ENCODE measurements around the gene ARHGAP29.
"Not testable (repeated sequence)": the region's sequence is repeated elsewhere in the genome, so short reads cannot be mapped to it uniquely, and the experiment has no call there.

Gene ARHGAP29

GRCh38 chr1:94180650-94181049 lies 56.7 kb downstream of the ARHGAP29 start:
- DNase-seq (ENCODE audit: low read depth) = no peak

GRCh38 chr1:94178901-94179300 lies 58.5 kb downstream of the ARHGAP29 start:
- DNase-seq (ENCODE audit: low read depth) = no peak

DNA sequence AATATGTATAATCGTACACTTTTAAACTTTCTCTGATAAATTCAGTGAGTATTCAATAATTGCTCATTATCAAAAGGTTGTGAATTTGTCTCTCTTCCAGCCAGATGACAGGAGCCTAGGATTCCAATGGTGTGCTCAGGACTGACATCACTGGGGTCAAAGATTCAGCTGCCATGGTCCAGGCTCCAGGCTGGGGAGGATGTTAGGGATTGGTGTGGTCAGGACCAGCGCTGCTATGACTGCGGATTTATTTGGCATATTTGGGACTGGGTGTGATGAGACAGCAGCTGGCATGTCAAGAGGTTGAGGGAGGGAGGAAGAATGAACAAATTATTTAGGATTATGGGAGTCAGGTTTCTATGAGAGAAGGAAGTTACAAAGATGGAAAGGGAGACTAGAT lies 68.3 kb downstream of the ARHGAP29 start:
- DNase-seq (ENCODE audit: low read depth) = no peak

GRCh38 chr1:94165843-94166242 lies 71.5 kb downstream of the ARHGAP29 start:
- no peak for DNase-seq (ENCODE audit: low read depth)

DNA sequence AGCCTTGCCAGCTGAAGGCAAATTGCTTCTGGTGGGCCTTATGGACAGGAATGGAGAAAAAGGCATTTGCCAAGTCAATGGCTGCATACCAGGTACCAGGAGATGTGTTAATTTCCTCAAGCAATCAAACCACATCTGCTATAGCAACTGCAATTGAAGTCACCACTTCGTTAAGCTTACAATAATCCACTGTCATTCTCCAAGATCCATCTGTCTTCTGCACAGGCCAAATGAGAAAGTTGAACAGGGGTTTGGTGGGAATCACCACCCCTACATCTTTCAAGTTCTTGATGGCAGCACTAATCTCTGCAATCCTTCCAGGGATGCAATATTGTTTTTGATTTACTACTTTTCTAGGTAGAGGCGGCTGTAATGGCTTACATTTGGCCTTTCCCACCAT lies 72.5 kb downstream of the ARHGAP29 start:
- DNase-seq (ENCODE audit: low read depth) = not testable (repeated sequence)

- DNase-seq (ENCODE audit: low read depth) = not testable (repeated sequence)
These were observed 73.3 kb downstream of the ARHGAP29 start for GRCh38 chr1:94164121-94164520.

DNA sequence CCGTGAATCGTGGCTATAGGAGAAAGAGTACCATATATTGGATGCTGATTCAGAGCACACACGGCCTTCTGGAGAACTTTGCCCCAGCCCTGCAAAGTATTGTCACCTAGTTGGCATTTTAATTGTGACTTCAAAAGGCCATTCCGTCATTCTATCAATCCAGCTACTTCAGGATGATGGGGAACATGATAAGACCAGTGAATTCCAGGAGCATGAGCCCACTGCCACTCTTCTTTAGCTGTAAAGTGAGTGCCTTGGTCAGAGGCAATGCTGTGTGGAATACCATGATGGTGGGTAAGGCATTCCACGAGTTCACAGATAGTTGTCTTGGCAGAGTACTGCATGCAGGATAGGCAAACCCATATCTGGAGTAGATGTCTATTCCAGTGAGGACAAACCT lies 74.1 kb downstream of the ARHGAP29 start:
- not testable (repeated sequence) for DNase-seq (ENCODE audit: low read depth)

GRCh38 chr1:94160811-94161210 lies 76.6 kb downstream of the ARHGAP29 start:
- DNase-seq (ENCODE audit: low read depth) = peak; percentile 21

DNA sequence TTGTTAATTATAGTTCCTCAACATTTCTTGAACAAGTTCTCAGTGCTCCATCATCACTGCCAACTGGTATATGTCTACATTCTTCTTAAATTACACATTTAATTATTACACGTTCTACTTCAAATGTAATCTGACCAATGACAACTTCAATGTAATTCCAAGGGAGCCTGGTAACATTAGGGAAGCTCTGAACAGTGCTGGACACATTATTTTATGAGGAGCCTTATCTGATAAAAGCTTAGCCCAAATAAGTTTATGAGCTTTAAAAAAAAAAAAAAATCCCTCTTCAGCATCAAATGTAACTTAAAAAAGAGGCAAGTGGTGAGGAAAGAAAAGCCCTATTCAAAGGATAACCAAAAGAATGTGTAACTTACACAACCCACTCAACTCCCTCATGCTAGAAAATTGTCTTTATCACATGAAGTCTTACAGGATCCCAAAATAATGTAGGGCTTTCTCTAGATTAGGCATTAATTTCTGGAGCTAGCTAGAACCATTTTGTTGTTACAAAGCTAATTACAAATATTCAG lies 81.2 kb downstream of the ARHGAP29 start:
- DNase-seq (ENCODE audit: low read depth) = no peak

GRCh38 chr1:94154989-94155388 lies 82.4 kb downstream of the ARHGAP29 start:
- DNase-seq (ENCODE audit: low read depth) = no peak

DNA sequence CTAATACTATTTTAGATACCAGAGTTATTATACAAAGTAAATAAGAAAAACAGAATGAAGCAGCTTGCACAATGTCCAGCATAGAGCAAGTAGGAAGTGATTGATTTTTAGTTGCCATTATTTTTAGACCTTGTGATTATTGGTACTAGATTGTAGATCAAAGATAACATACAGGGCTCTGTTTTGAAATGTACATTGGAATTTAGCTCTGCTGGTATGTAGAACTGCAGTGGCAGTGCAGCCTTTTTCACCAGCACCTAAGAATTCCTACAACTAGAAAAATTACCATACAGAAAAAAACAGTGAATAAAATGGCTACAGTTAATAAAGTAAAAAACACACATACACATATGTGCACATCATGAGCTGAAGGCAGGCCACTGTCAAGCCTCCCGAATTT lies 84.3 kb downstream of the ARHGAP29 start:
- no peak for DNase-seq (ENCODE audit: low read depth)

GRCh38 chr1:94149166-94149565 lies 88.2 kb downstream of the ARHGAP29 start:
- not testable (repeated sequence) for DNase-seq (ENCODE audit: low read depth)

- DNase-seq (ENCODE audit: low read depth) = no peak
These were observed 91.1 kb downstream of the ARHGAP29 start for GRCh38 chr1:94146273-94146672.

DNA sequence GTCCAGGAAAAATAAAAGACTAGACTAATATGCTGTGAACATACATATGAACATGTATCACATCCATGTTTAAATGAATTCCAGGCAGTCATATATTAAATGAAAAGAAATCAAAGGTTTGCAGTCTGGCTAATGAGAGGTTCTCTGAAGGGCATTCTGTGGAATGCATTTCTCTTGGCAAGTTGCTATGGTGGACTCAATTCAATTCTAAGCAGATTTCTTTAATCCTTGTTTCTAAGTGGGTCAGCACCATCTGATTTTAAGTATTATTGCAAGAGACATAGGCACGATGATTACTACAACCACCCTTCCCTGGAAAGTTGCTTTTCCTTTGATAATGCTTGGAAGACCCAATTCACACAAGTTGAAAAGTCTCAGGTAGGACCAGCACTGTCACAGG lies 92.5 kb downstream of the ARHGAP29 start:
- DNase-seq (ENCODE audit: low read depth) = no peak

DNA sequence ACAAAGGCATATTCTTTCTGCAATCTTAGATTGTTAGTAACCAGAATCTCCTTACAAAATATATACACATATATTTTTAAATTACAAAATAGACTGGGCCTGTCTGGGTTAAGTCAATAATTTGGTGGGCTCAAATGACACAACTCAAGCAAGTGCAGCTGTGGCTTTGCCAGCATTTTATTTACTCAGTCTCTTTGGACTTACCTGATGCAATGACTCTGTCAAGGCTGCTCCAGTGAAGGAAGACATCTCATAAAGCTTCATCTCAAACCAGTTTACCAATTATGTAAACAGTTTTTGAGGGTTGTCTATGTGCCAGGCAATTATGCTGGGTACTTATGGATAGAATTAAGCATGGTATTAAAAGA lies 93.6 kb downstream of the ARHGAP29 start:
- DNase-seq (ENCODE audit: low read depth) = no peak

DNA sequence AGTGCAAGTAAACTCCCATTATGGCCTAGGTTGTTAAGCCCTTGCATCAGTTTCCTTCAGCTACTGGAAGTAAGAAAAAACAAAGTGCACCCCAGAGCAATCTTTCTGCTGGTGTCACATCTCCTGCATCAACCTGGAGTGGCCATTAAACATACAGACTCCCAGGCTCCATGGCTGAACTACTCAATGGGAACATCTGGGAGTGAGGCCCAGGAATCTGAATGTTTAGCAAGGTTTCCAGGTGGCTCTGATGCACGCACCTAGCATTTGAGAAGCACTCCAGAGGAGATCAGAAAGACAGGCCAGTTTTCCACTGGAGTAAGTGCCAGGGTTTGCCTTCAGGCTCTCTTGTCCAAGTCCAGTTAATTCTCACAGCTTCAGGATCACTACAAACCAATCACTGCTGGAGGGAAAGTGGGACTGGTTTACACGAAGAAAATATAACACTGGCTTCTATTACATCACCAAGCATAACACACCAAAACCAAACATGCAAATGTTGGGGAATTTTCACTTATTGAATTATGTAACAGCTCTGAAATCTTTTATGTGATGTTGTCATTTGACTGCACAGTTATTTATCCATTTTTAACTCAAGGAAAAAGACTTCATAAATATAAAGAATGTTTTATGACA lies 94.1 kb downstream of the ARHGAP29 start:
- DNase-seq (ENCODE audit: low read depth) = no peak

DNA sequence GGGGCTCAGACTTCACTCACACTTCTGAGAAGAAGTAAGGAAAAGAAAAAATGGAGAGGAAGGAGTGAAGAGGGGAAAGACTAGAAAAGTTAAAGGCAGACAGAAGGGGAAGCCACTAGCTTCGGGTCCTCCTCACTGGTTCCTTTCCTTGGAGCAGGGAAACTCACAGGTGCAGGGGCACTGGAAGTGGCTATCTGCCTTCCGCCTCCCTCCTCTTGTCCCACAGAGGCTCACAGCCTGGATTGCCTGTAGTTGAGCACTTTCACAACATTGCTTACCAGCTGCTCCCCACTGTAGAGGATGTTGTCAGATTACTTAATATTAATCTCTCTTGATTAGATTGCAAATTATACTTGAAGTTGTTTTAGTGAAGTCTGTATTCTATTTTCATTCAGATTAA lies 94.8 kb downstream of the ARHGAP29 start:
- DNase-seq (ENCODE audit: low read depth) = no peak

GRCh38 chr1:94142022-94142421 lies 95.4 kb downstream of the ARHGAP29 start:
- no peak for DNase-seq (ENCODE audit: low read depth)

GRCh38 chr1:94132111-94132510 lies 105.3 kb downstream of the ARHGAP29 start:
- no peak for DNase-seq (ENCODE audit: low read depth)

DNA sequence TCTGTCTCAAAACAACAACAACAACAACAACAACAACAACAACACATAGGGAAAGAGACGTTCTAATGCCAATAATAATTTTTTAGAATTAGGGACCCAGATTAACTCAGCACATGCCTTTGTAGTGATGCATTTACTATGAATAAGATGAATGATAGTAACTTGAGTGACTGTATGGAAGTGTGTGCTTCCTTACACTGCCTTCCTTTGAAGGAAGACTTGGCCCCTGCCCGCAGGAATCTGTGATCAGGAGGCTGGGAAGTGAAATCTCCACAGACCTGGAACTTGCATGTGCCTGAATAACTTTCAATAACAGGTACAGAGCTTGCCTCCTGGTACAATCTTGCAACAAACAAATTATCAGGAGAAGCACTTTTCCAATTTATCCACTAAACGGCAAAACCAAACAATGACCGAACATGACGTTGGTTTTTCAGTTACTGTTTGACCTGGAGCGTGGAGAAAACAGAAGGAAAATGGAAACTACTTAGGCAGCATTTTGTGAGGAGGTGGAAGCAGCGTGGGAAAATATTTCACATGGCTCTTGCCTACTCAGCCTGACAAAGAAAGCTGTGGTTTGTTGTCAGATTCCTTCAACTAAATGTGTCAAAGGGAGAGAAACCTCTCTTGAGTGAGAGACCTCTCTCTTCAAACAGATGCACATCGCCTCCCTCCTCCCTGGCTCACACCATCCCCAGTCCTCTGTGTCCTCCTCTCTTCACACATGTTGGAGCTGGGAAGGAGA lies 106.4 kb downstream of the ARHGAP29 start:
- DNase-seq (ENCODE audit: low read depth) = no peak

- DNase-seq (ENCODE audit: low read depth) = no peak
These were observed 110.7 kb downstream of the ARHGAP29 start for GRCh38 chr1:94126651-94127050.

DNA sequence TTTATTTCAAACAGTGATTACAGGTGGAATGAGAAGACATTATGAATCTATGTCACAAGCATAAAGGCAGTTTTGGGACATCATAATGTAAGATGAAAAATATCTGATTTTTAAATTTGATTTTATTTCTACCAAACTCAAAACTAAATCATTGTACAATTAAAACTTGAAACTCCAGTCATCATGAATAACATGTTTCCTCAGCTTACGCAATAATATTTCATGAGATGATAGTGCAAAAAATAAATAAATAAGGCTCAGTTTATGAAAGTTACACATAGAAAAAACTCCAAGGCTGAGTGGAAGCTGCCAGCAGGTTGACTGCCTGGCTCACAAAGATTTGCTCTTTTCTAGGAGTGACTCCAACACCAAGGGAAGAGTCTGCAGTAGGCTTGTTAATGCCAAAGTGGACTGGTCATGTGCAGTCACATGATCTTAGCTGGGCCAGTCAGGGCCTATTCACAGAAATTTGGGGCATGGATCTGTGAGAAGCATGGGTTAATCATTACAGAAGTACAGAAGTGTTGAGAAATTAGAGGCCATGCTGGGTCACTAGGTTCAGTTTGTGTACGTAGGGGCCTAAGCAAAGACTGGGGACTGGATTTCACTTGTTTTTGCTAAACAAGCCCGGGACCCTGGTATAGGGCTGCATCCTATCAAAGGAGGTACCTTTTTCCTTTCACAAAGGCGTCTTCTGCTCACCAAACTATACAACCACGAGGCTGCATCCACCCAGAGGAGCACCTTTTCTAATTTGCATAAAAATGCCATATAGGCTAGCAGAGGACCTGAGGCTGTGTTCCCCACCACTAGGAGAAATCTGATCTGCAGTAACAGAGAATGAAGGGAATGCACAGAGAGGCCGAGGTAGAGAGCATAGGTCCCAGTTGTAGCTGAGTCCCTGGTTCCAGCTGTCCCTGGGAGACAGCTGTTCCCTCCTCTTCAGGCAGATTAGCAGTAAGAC lies 111.6 kb downstream of the ARHGAP29 start:
- DNase-seq (ENCODE audit: low read depth) = no peak
